IPS DF 6.9 (cell line): ENCODE results near the gene COL18A1.
"Not testable (repeated sequence)": the region's sequence is repeated elsewhere in the genome, so short reads cannot be mapped to it uniquely, and the experiment has no call there.

Experiments
- DNase-seq: peaks from one replicate; pipeline ENCODE4 v3.0.0-alpha.2; 2013; ENCODE audit warnings: low read depth, low spot score
- H3K27ac ChIP-seq: one replicate; pipeline ENCODE4 v1.5.1; 2013; ENCODE audit warnings: low read length, control low read depth
- H3K27me3 ChIP-seq: 2 replicates; pipeline ENCODE4 v1.6.1; 2013; ENCODE audit warnings: mild to moderate bottlenecking, low read length; ENCODE audit not compliant: control insufficient read depth, insufficient read depth
- H3K36me3 ChIP-seq: 2 replicates; pipeline ENCODE4 v1.6.1; 2013; ENCODE audit warnings: low read length; ENCODE audit not compliant: control insufficient read depth, insufficient read depth
- H3K4me1 ChIP-seq: 2 replicates; pipeline ENCODE4 v1.6.1; 2013; ENCODE audit warnings: low read length; ENCODE audit not compliant: control insufficient read depth, insufficient read depth
- H3K4me3 ChIP-seq: 2 replicates; pipeline ENCODE4 v1.5.1; 2013; ENCODE audit warnings: mild to moderate bottlenecking, low read length
- H3K9me3 ChIP-seq: 2 replicates; pipeline ENCODE4 v1.6.1; 2013; ENCODE audit warnings: low read length, inconsistent platforms; ENCODE audit not compliant: control insufficient read depth, insufficient read depth
- WGBS: extraction: QIAGEN DNeasy Blood & Tissue Kit; methylation state at CpG from one replicate; pipeline ENCODE4 v1.1.7; 2013; ENCODE audit warnings: mixed read lengths, missing lambda C conversion rate; ENCODE audit not compliant: insufficient read length, insufficient coverage; 5-methylcytosine and 5-hydroxymethylcytosine counted together

The COL18A1 gene

GRCh38 chr21:45430521-45431501 lies 25.8 kb downstream of the COL18A1 start:
- Histone ChIP-seq H3K27ac (no peak overlapping the region), H3K36me3 (no peaks in the 10 kb centered on the region), H3K9me3 (no peaks in the 10 kb centered on the region), H3K4me3 (no peak overlapping the region), H3K27me3 (no peaks in the 10 kb centered on the region), H3K4me1 (peaks cover 21% of the 10 kb centered on the region)
- no CpG with 5 or more reads among the region's 48 CpGs for WGBS
- DNase-seq, result no peak

GRCh38 chr21:45431781-45432572 lies 27.0 kb downstream of the COL18A1 start:
- Histone ChIP-seq H3K27ac (no peak overlapping the region), H3K4me3 (no peak overlapping the region), H3K27me3 (no peaks in the 10 kb centered on the region), H3K9me3 (no peaks in the 10 kb centered on the region), H3K36me3 (0 out of 2 replicates have a peak, but pooled peaks cover under 1% of the 10 kb centered on the region), H3K4me1 (peaks cover 21% of the 10 kb centered on the region)
- DNase-seq, result no peak
- WGBS, result no CpG with 5 or more reads among the region's 17 CpGs

GRCh38 chr21:45432575-45433255 lies 27.8 kb downstream of the COL18A1 start:
- Histone ChIP-seq H3K36me3 (0 out of 2 replicates have a peak, but pooled peaks cover 3% of the 10 kb centered on the region), H3K4me1 (peaks cover 21% of the 10 kb centered on the region), H3K9me3 (no peaks in the 10 kb centered on the region), H3K27ac (no peak overlapping the region), H3K4me3 (no peak overlapping the region), H3K27me3 (no peaks in the 10 kb centered on the region)
- DNase-seq, result no peak
- WGBS, result no CpG with 5 or more reads among the region's 16 CpGs

GRCh38 chr21:45433301-45433700 lies 28.3 kb downstream of the COL18A1 start:
- no peaks in the 10 kb centered on the region for H3K9me3 ChIP-seq
- WGBS, result no CpG with 5 or more reads among the region's 8 CpGs
- no peaks in the 10 kb centered on the region for H3K27me3 ChIP-seq
- no peak overlapping the region for H3K4me3 ChIP-seq
- no peak overlapping the region for H3K27ac ChIP-seq
- peaks cover 3% of the 10 kb centered on the region; the same call in 1 of the 2 replicates for H3K36me3 ChIP-seq
- peaks cover 17% of the 10 kb centered on the region for H3K4me1 ChIP-seq
- no peak for DNase-seq

GRCh38 chr21:45433911-45434644 lies 29.1 kb downstream of the COL18A1 start:
- Histone ChIP-seq H3K4me3 (no peak overlapping the region), H3K27me3 (no peaks in the 10 kb centered on the region), H3K4me1 (peaks cover 17% of the 10 kb centered on the region), H3K27ac (no peak overlapping the region), H3K9me3 (no peaks in the 10 kb centered on the region), H3K36me3 (peaks cover 3% of the 10 kb centered on the region; the same call in 1 of the 2 replicates)
- DNase-seq, result no peak
- no CpG with 5 or more reads among the region's 11 CpGs for WGBS

- Histone ChIP-seq H3K4me1 (peaks cover 16% of the 10 kb centered on the region), H3K9me3 (no peaks in the 10 kb centered on the region), H3K27ac (no peak overlapping the region), H3K27me3 (no peaks in the 10 kb centered on the region), H3K4me3 (no peak overlapping the region), H3K36me3 (peaks cover 3% of the 10 kb centered on the region; the same call in 1 of the 2 replicates)
- DNase-seq, result no peak
- no CpG with 5 or more reads among the region's 17 CpGs for WGBS
Observed at GRCh38 chr21:45434645-45435217, 29.8 kb downstream of the COL18A1 start.

GRCh38 chr21:45435405-45435981 lies 30.5 kb downstream of the COL18A1 start:
- Histone ChIP-seq H3K4me1 (peaks cover 14% of the 10 kb centered on the region), H3K9me3 (no peaks in the 10 kb centered on the region), H3K36me3 (peaks cover 3% of the 10 kb centered on the region; the same call in 1 of the 2 replicates), H3K4me3 (no peak overlapping the region), H3K27ac (no peak overlapping the region), H3K27me3 (no peaks in the 10 kb centered on the region)
- no peak for DNase-seq
- WGBS, result no CpG with 5 or more reads among the region's 15 CpGs

- no peaks in the 10 kb centered on the region for H3K27me3 ChIP-seq
- WGBS, result no CpG with 5 or more reads among the region's 18 CpGs
Observed at GRCh38 chr21:45436351-45437065, 31.5 kb downstream of the COL18A1 start.

GRCh38 chr21:45437844-45438243 lies 32.9 kb downstream of the COL18A1 start:
- H3K9me3 ChIP-seq, H3K4me1 ChIP-seq, H3K27me3 ChIP-seq, H3K27ac ChIP-seq, DNase-seq, H3K4me3 ChIP-seq, H3K36me3 ChIP-seq: not testable (repeated sequence)

More at GRCh38 chr21:45436351-45437065, 31.5 kb downstream of the COL18A1 start:
- H3K4me3 ChIP-seq, result no peak overlapping the region
- H3K4me1 ChIP-seq, result peaks cover 11% of the 10 kb centered on the region
- H3K36me3 ChIP-seq, result peaks cover 3% of the 10 kb centered on the region; the same call in 1 of the 2 replicates
- no peak for DNase-seq
- H3K9me3 ChIP-seq, result no peaks in the 10 kb centered on the region
- H3K27ac ChIP-seq, result no peak overlapping the region
